ENCODE data around the gene TXLNB.

Gene TXLNB

GRCh38 chr6:139247618-139248017, 44.2 kb downstream of the TXLNB start:
- POLR2A ChIA-PET = interaction anchor here (0.6 kb wide), 1 partner anchor 23 kb away, joined by 7 read pairs; no protein-coding TSS in a partner anchor
- H3K36me3 ChIP-seq (ENCODE audit: control insufficient read depth in 2 of 2, insufficient read depth in 1 of 2, low read length in 2 of 2) = no peaks in the 10 kb centered on the region
- H3K4me1 ChIP-seq (ENCODE audit: control insufficient read depth, insufficient read depth, low read length) = no peaks in the 10 kb centered on the region
- TF ChIP-seq TRIM28 (IDR thresholded peaks at IDR 0.05; ENCODE audit: borderline replicate concordance, low read length) = no peak
- TF ChIP-seq ZNF518A (tag by site-specific recombination; conservative IDR thresholded peaks at IDR 0.05; ENCODE audit: low read depth) = no peak
- TF ChIP-seq ZBTB48 (tag by site-specific recombination; IDR thresholded peaks at IDR 0.05) = no peak
- no peak for TF ChIP-seq ZNF354C (tag by site-specific recombination; IDR thresholded peaks at IDR 0.05; ENCODE audit: borderline replicate concordance, low read depth)
- no peak for TF ChIP-seq ZNF488 (tag by site-specific recombination; IDR thresholded peaks at IDR 0.05)
- no peak for TF ChIP-seq ZNF114 (tag by site-specific recombination; IDR thresholded peaks at IDR 0.05)
- TF ChIP-seq ZNF701 (tag by site-specific recombination; IDR thresholded peaks at IDR 0.05) = no peak
- no peak for TF ChIP-seq BCL6B (tag by site-specific recombination; IDR thresholded peaks at IDR 0.05)
- TF ChIP-seq ZNF350 (tag by site-specific recombination; IDR thresholded peaks at IDR 0.05) = no peak
- no peak for TF ChIP-seq ZBTB17 (tag by site-specific recombination; IDR thresholded peaks at IDR 0.05)
- TF ChIP-seq HIC1 (tag by site-specific recombination; IDR thresholded peaks at IDR 0.05) = no peak
- TF ChIP-seq ZNF664 (tag by site-specific recombination; IDR thresholded peaks at IDR 0.05) = no peak
- no peak for TF ChIP-seq ZFP69B (tag by site-specific recombination; IDR thresholded peaks at IDR 0.05)
- TF ChIP-seq ZNF555 (tag by site-specific recombination; conservative IDR thresholded peaks at IDR 0.05) = no peak
- no peak for TF ChIP-seq ZFP41 (tag by site-specific recombination; IDR thresholded peaks at IDR 0.05; ENCODE audit: borderline replicate concordance)
- TF ChIP-seq ZNF548 (tag by site-specific recombination; IDR thresholded peaks at IDR 0.05) = no peak
- no peak for TF ChIP-seq AEBP2 (tag by site-specific recombination; IDR thresholded peaks at IDR 0.05; ENCODE audit: borderline replicate concordance)
- TF ChIP-seq ZBTB44 (tag by site-specific recombination; IDR thresholded peaks at IDR 0.05) = no peak
- no peaks in the 10 kb centered on the region for H3K9me3 ChIP-seq (ENCODE audit: control insufficient read depth, insufficient read depth, low read depth, low read length)
- no peak overlapping the region for H3K27ac ChIP-seq (ENCODE audit: extremely low read depth, low read depth, low read length)
- no peak overlapping the region for H3K4me3 ChIP-seq (ENCODE audit: low read depth, low read length)
- CTCF ChIA-PET = interaction anchor here (1.3 to 1.5 kb wide), 2 partner anchors 9 to 28 kb away, joined by 4 to 6 read pairs; no protein-coding TSS in a partner anchor

All from HEK293 (cell line).